Heart right ventricle (tissue), 16 donors: ENCODE results near the gene SLC46A2. TPM values are rescaled to one million over a fixed set of nuclear protein-coding genes. Genes with fewer than 3 reads are reported as not detected.

Experiments
- ATAC-seq, 8 donors: fragments of 200-7000 bp; cut with Tn5 transposase; one replicate each; pipeline ENCODE4 v1.9.1; 2020; ENCODE audit warnings: mild to moderate bottlenecking in 8 of 8, moderate library complexity in 8 of 8, moderate number of reproducible peaks in 1 of 8
- DNase-seq, 2 donors: peaks; one replicate each; pipeline ENCODE4 v3.0.0-alpha.2; 2020
- H3K27ac ChIP-seq, 10 donors: fragments of 200-600 bp; sonication (generic) in 2 of 10; one replicate each; pipeline versions ENCODE4 v1.5.0 to v1.8.0; 2020 to 2022; ENCODE audit warnings: mild to moderate bottlenecking in 3 of 10
- H3K27me3 ChIP-seq, 7 donors: fragments of 200-600 bp; one replicate each; pipeline ENCODE4 v1.8.0; 2021 to 2022; ENCODE audit warnings: mild to moderate bottlenecking in 2 of 7
- H3K36me3 ChIP-seq, 9 donors: fragments of 200-600 bp; sonication (generic) in 1 of 9; one replicate each; pipeline versions ENCODE4 v1.5.0 to v1.8.0; 2020 to 2022; ENCODE audit warnings: mild to moderate bottlenecking in 2 of 9
- H3K4me1 ChIP-seq, 9 donors: fragments of 200-600 bp; sonication (generic) in 1 of 9; one replicate each; pipeline versions ENCODE4 v1.5.0 to v1.8.0; 2020 to 2022; ENCODE audit warnings: mild to moderate bottlenecking in 4 of 9
- H3K4me3 ChIP-seq, 10 donors: fragments of 200-600 bp; sonication (generic) in 2 of 10; one replicate each; pipeline versions ENCODE4 v1.5.0 to v1.8.0; 2020 to 2022; ENCODE audit warnings: mild to moderate bottlenecking in 7 of 10, moderate library complexity in 2 of 10
- H3K9me3 ChIP-seq, 11 donors: fragments of 200-600 bp in 10 of 11; sonication (generic) in 2 of 11; one replicate each; pipeline versions ENCODE4 v1.5.0 to v1.8.0; 2013 to 2022; ENCODE audit warnings: mild to moderate bottlenecking in 2 of 11, control low read depth in 1 of 11, moderate library complexity in 1 of 11
- CTCF ChIP-seq, 9 donors: fragments of 200-600 bp; sonication (generic) in 2 of 9; IDR thresholded peaks; one replicate each; pipeline versions ENCODE4 v1.5.0 to v1.8.0; 2021 to 2022; ENCODE audit warnings: antibody characterized with exemption in 9 of 9, mild to moderate bottlenecking in 5 of 9, moderate library complexity in 1 of 9
- WGBS, 2 donors: extraction: QIAGEN DNeasy Blood & Tissue Kit; methylation state at CpG; one replicate each; pipeline ENCODE4 v1.1.7; 2013; ENCODE audit warnings: inconsistent platforms in 1 of 2; 5-methylcytosine and 5-hydroxymethylcytosine counted together
- intact Hi-C, 10 donors: fragments of 100-400 bp; cut with DNase I; formaldehyde crosslinking; loops; one replicate each; pipeline versions ENCODE4 v1.11.1 to v1.14.2; 2022
- polyA plus RNA-seq, 2 donors: library from polyadenylated mRNA; stranded (reverse); fragments of 200-250 nt; gene quantifications; one replicate each; pipeline ENCODE4 v1.2.3, GENCODE V29; 2013
- total RNA-seq, 10 donors: library from RNA; stranded (reverse); fragmentation: NEBNext Ultra II Directional in 3 of 10; extraction: Animal tissue kit (Norgen Biotek cat#: 25700) in 3 of 10; gene quantifications; one replicate each; pipeline versions ENCODE4 v1.2.1 to v1.2.4, GENCODE V29; 2021 to 2023
- donor health status: Arrhythmogenic right ventricular cardiomyopathy.
- donor health status: ischemic (EF 13 %, LVEDD 7.1; RV severe dilation, severe dysfunction).
- donor health status: healthy with polysubstance abuse.
- donor health status: DM: no; HTN: yes; CAD: no.
- donor health status: DM: no; HTN: no; CAD: no.
- donor health status: ischemic (EF 25% LVEDD 6.9; RV normal size, moderate dysfunction).
- donor health status: ischemic (EF 25% LVEDD 5.7; RV mildly dilated, moderate dysfunction).
- donor health status: healthy.
- donor health status: DM: yes; HTN: yes; CAD: no.
- donor health status: Ischemic cardiomyopathy.
- donor health status: ischemic (EF 35%, LVEDD 5.7; RV mildly dilated, moderate dysfunction).
- donor health status: nonischemic (EF 11% LVEDD 7.7; RV severe dilation, severe dysfunction).
- donor health status: DM: yes; HTN: yes; CAD: no.
- donor health status: PGD.
- donor health status: ischemic (EF 29% LVEDD 5.4; RV normal size, mild dysfunction).
- donor health status: nonischemic (EF 23%, LVEDD 6.1; RV moderate dilation, normal function).

The SLC46A2 gene
- total and polyA plus RNA-seq, 12 donors: 0.06 to 0.42 (median 0.15) TPM; not detected in 9

- Histone ChIP-seq H3K27ac (no peak overlapping the region), H3K27me3 (no peaks in the 10 kb centered on the region), H3K36me3 (peaks cover 0 to 50% (median 0%) of the 10 kb centered on the region in 9 donors), H3K4me3 (no peak overlapping the region), H3K4me1 (no peaks in the 10 kb centered on the region), H3K9me3 (no peaks in the 10 kb centered on the region)
- 93 to 94% methylated on average over 4 of the region's 4 CpGs for WGBS, 2 donors
- intact Hi-C loops: no loop called here
- ATAC-seq (no peak), DNase-seq (no peak)
- no peak for TF ChIP-seq CTCF (IDR thresholded peaks at IDR 0.05)
Measured at GRCh38 chr9:112873773-112874405, 16.8 kb downstream of the SLC46A2 start.

GRCh38 chr9:112872019-112872418, 18.7 kb downstream of the SLC46A2 start:
- no peak for TF ChIP-seq CTCF (IDR thresholded peaks at IDR 0.05)
- Histone ChIP-seq H3K36me3 (peaks cover 0 to 41% (median 0%) of the 10 kb centered on the region in 9 donors), H3K27ac (no peak overlapping the region), H3K27me3 (no peaks in the 10 kb centered on the region), H3K4me3 (no peak overlapping the region), H3K9me3 (no peaks in the 10 kb centered on the region), H3K4me1 (peaks cover 0 to 6% (median 0%) of the 10 kb centered on the region in 9 donors)
- WGBS, 2 donors: 68 to 82% methylated on average over 4 of the region's 4 CpGs
- DNase-seq: no peak
- intact Hi-C loops: no loop called here
- ATAC-seq: no peak

- H3K36me3 ChIP-seq: peaks cover 0 to 35% (median 0%) of the 10 kb centered on the region in 9 donors
- DNase-seq: no peak
- no peak overlapping the region for H3K27ac ChIP-seq
- no peaks in the 10 kb centered on the region for H3K27me3 ChIP-seq
- intact Hi-C loops: no loop called here
- peaks cover 0 to 10% (median 0%) of the 10 kb centered on the region in 9 donors for H3K4me1 ChIP-seq
- H3K4me3 ChIP-seq: no peak overlapping the region
- TF ChIP-seq CTCF (IDR thresholded peaks at IDR 0.05): no peak
- WGBS, 2 donors: 91 to 92% methylated on average over 6 of the region's 6 CpGs
- ATAC-seq: no peak
- no peaks in the 10 kb centered on the region for H3K9me3 ChIP-seq
Measured at GRCh38 chr9:112870556-112870955, 20.1 kb downstream of the SLC46A2 start.

GRCh38 chr9:112869917-112870316, 20.8 kb downstream of the SLC46A2 start:
- TF ChIP-seq CTCF (IDR thresholded peaks at IDR 0.05): no peak
- H3K4me1 ChIP-seq: peaks cover 0 to 10% (median 0%) of the 10 kb centered on the region in 9 donors
- ATAC-seq: no peak
- no peaks in the 10 kb centered on the region for H3K9me3 ChIP-seq
- intact Hi-C loops: loop anchor here in 1 of 10 donors (10.0 kb wide), 1 partner anchor 1115 kb away; no protein-coding TSS in a partner anchor
- DNase-seq: no peak
- no peaks in the 10 kb centered on the region for H3K27me3 ChIP-seq
- no peak overlapping the region for H3K27ac ChIP-seq
- 94 to 97% methylated on average over 5 of the region's 5 CpGs for WGBS, 2 donors
- peaks cover 0 to 30% (median 0%) of the 10 kb centered on the region in 9 donors for H3K36me3 ChIP-seq
- no peak overlapping the region for H3K4me3 ChIP-seq
